ENCODE measurements around the gene PSMA1. TPM values are rescaled to one million over a fixed set of nuclear protein-coding genes. Genes with fewer than 3 reads are reported as not detected.

The PSMA1 gene
- total and polyA plus RNA-seq, 2 of the 13 experiments (the other 11 are each of a cell fraction or from before 2014, with no cell fraction given): 188 to 229 TPM

GRCh38 chr11:14520747-14521151 lies 563 bp upstream of the PSMA1 start:
- peaks cover 32% of the 10 kb centered on the region for H3K79me2 ChIP-seq (ENCODE audit: insufficient read depth, low read length)
- POLR2A ChIA-PET: interaction anchor here (0.7 to 1.8 kb wide), 5 partner anchors 9 to 123 kb away, joined by 4 to 17 read pairs (median 4); partner anchors contain the start of genes COPB1 and PDE3B
- peak overlapping the region; percentile 90 for H3K9ac ChIP-seq (ENCODE audit: insufficient read depth, low read depth, low read length)
- peak overlapping the region; percentile 75 to 89 (median 87) for H3K4me3 ChIP-seq (replicated peaks in 1 of 3; ENCODE audit: insufficient read depth in 1 of 3, low read depth in 2 of 3, low read length in 3 of 3)
- no peaks in the 10 kb centered on the region for H4K20me1 ChIP-seq (ENCODE audit: insufficient read depth, low read length)
- peak; percentile 18 for DNase-seq (ENCODE audit: low spot score)
- no peak; the same call in 2 of the 3 replicates for ATAC-seq
- peaks cover 2 to 16% of the 10 kb centered on the region in 2 experiments; a peak in 4 of 5 replicates for H3K36me3 ChIP-seq (replicated peaks in 1 of 2; ENCODE audit: control insufficient read depth in 1 of 2, insufficient read depth in 2 of 2, low read length in 2 of 2)
- intact Hi-C loops (cut with micrococcal nuclease; ENCODE audit: unreplicated experiment): loop anchor here (1.0 kb wide), 1 partner anchor 123 kb away; the partner anchor contains the start of gene PDE3B
- H3K27me3 ChIP-seq (ENCODE audit: control insufficient read depth in 1 of 2, insufficient read depth in 2 of 2, low read length in 2 of 2): no peaks in the 10 kb centered on the region; a peak in 1 of 5 replicates
- H2AFZ ChIP-seq (ENCODE audit: low read length): peak overlapping the region; percentile 84
- H3K9me3 ChIP-seq (ENCODE audit: low read length): no peaks in the 10 kb centered on the region
- CTCF ChIA-PET (ENCODE audit: low intra/inter-chr PET ratio, low total read pairs): no interaction called here
- no peak for FAIRE-seq
- peak overlapping the region; percentile 76 for H3K4me2 ChIP-seq (ENCODE audit: low read depth, low read length)
- in situ Hi-C loops (cut with HindIII; ENCODE audit: extremely low pct_ligation_motif_present, low pct_unique_long_range_greater_than_20kb): no loop called here
- 11% methylated on average over 11 of the region's 11 CpGs for WGBS (ENCODE audit: low lambda C conversion rate)
- TSS peak; percentile 97 for BruUV-seq (replicated peaks)
- 0 out of 2 replicates have a peak, but pooled peaks have one; percentile 1 for TF ChIP-seq MEIS1 (CRISPR knock-in tag; IDR thresholded peaks at IDR 0.05; ENCODE audit: borderline replicate concordance)
- 0 out of 2 replicates have a peak, but pooled peaks have one; percentile 13 for TF ChIP-seq ZNF292 (CRISPR knock-in tag; IDR thresholded peaks at IDR 0.05; ENCODE audit: borderline replicate concordance, low read depth)
- TF ChIP-seq MAZ (IDR thresholded peaks at IDR 0.05; ENCODE audit: borderline replicate concordance, low read depth, low read length): no peak
- TF ChIP-seq MAZ (CRISPR knock-in tag; IDR thresholded peaks at IDR 0.05; ENCODE audit: low read depth): no peak
- no peak for TF ChIP-seq EED (CRISPR knock-in tag; IDR thresholded peaks at IDR 0.05)
- TF ChIP-seq RCOR2 (CRISPR knock-in tag; IDR thresholded peaks at IDR 0.05): 0 out of 2 replicates have a peak, but pooled peaks have one; percentile 6
- TF ChIP-seq HNF4A (CRISPR knock-in tag; IDR thresholded peaks at IDR 0.05): 0 out of 2 replicates have a peak, but pooled peaks have one; percentile 8
- TF ChIP-seq ZNF761 (CRISPR knock-in tag; conservative IDR thresholded peaks at IDR 0.05): 0 out of 2 replicates have a peak, but pooled peaks have one; percentile 21
- TF ChIP-seq ZBTB40 (IDR thresholded peaks at IDR 0.05): peak; percentile 76
- TF ChIP-seq ZBTB40 (CRISPR knock-in tag; IDR thresholded peaks at IDR 0.05): no peak
- peak; percentile 35; the same call in 1 of the 2 replicates for TF ChIP-seq ZNF652 (CRISPR knock-in tag; IDR thresholded peaks at IDR 0.05; ENCODE audit: borderline replicate concordance, low read depth)
- 0 out of 2 replicates have a peak, but pooled peaks have one; percentile 13 for TF ChIP-seq KLF11 (CRISPR knock-in tag; IDR thresholded peaks at IDR 0.05)
- no peak for TF ChIP-seq ONECUT2 (CRISPR knock-in tag; IDR thresholded peaks at IDR 0.05)
- H3K27ac ChIP-seq (ENCODE audit: extremely low read length, insufficient read depth, low read length): peak overlapping the region; percentile 90
- H3K4me1 ChIP-seq (ENCODE audit: insufficient read depth, low read length): peaks cover 16% of the 10 kb centered on the region
